ENCODE results near the gene TTC28.

The TTC28 gene

GRCh38 chr22:27997538-27997937, 682.1 kb downstream of the TTC28 start:
- Histone ChIP-seq H4K20me1 (ENCODE audit: insufficient read depth, low read length, poor library complexity, severe bottlenecking) (no peaks in the 10 kb centered on the region), H3F3A (ENCODE audit: low read depth) (no peaks in the 10 kb centered on the region), H3K9me2 (replicated peaks; ENCODE audit: low read depth, low read length) (no peaks in the 10 kb centered on the region), H3K36me3 (ENCODE audit: insufficient read depth, low read length) (peaks cover 92% of the 10 kb centered on the region), H3K4me2 (ENCODE audit: low read depth, low read length, poor library complexity, severe bottlenecking) (no peak overlapping the region), H3K4me1 (ENCODE audit: insufficient read depth, low read length, poor library complexity, severe bottlenecking) (no peaks in the 10 kb centered on the region), H2AFZ (ENCODE audit: low read length) (no peak overlapping the region), H3K4me3 (ENCODE audit: low read length, poor library complexity, severe bottlenecking) (no peak overlapping the region), H3K9ac (ENCODE audit: low read depth, low read length, poor library complexity, severe bottlenecking) (no peak overlapping the region), H3K9me3 (ENCODE audit: insufficient read depth, low read depth, low read length) (no peaks in the 10 kb centered on the region), H3K27me3 (ENCODE audit: insufficient read depth, low read length, poor library complexity, severe bottlenecking) (no peaks in the 10 kb centered on the region), H3K79me2 (ENCODE audit: insufficient read depth, low read length) (no peaks in the 10 kb centered on the region)
- TF ChIP-seq EZH2phosphoT487 (IDR thresholded peaks at IDR 0.05; ENCODE audit: borderline replicate concordance), result no peak
- TF ChIP-seq, protein P1, sequence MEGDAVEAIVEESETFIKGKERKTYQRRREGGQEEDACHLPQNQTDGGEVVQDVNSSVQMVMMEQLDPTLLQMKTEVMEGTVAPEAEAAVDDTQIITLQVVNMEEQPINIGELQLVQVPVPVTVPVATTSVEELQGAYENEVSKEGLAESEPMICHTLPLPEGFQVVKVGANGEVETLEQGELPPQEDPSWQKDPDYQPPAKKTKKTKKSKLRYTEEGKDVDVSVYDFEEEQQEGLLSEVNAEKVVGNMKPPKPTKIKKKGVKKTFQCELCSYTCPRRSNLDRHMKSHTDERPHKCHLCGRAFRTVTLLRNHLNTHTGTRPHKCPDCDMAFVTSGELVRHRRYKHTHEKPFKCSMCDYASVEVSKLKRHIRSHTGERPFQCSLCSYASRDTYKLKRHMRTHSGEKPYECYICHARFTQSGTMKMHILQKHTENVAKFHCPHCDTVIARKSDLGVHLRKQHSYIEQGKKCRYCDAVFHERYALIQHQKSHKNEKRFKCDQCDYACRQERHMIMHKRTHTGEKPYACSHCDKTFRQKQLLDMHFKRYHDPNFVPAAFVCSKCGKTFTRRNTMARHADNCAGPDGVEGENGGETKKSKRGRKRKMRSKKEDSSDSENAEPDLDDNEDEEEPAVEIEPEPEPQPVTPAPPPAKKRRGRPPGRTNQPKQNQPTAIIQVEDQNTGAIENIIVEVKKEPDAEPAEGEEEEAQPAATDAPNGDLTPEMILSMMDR (conservative IDR thresholded peaks at IDR 0.05; ENCODE audit: low read length), result no peak

GRCh38 chr22:27996981-27997380, 682.7 kb downstream of the TTC28 start:
- Histone ChIP-seq H3F3A (ENCODE audit: low read depth) (no peaks in the 10 kb centered on the region), H3K4me3 (ENCODE audit: low read length, poor library complexity, severe bottlenecking) (no peak overlapping the region), H2AFZ (ENCODE audit: low read length) (no peak overlapping the region), H3K36me3 (ENCODE audit: insufficient read depth, low read length) (peaks cover 93% of the 10 kb centered on the region), H4K20me1 (ENCODE audit: insufficient read depth, low read length, poor library complexity, severe bottlenecking) (no peaks in the 10 kb centered on the region), H3K9ac (ENCODE audit: low read depth, low read length, poor library complexity, severe bottlenecking) (no peak overlapping the region), H3K4me2 (ENCODE audit: low read depth, low read length, poor library complexity, severe bottlenecking) (no peak overlapping the region), H3K79me2 (ENCODE audit: insufficient read depth, low read length) (no peaks in the 10 kb centered on the region), H3K9me2 (replicated peaks; ENCODE audit: low read depth, low read length) (no peaks in the 10 kb centered on the region), H3K27me3 (ENCODE audit: insufficient read depth, low read length, poor library complexity, severe bottlenecking) (no peaks in the 10 kb centered on the region), H3K9me3 (ENCODE audit: insufficient read depth, low read depth, low read length) (no peaks in the 10 kb centered on the region), H3K4me1 (ENCODE audit: insufficient read depth, low read length, poor library complexity, severe bottlenecking) (no peaks in the 10 kb centered on the region)
- no peak for TF ChIP-seq EZH2phosphoT487 (IDR thresholded peaks at IDR 0.05; ENCODE audit: borderline replicate concordance)

- H3K36me3 ChIP-seq (ENCODE audit: insufficient read depth, low read length), result peaks cover 94% of the 10 kb centered on the region
These were observed 683.1 kb downstream of the TTC28 start for GRCh38 chr22:27996529-27996925.

More at GRCh38 chr22:27996529-27996925, 683.1 kb downstream of the TTC28 start:
- H3K4me1 ChIP-seq (ENCODE audit: insufficient read depth, low read length, poor library complexity, severe bottlenecking), result no peaks in the 10 kb centered on the region
- no peaks in the 10 kb centered on the region for H3K9me2 ChIP-seq (replicated peaks; ENCODE audit: low read depth, low read length)
- no peak overlapping the region for H3K4me2 ChIP-seq (ENCODE audit: low read depth, low read length, poor library complexity, severe bottlenecking)
- no peak overlapping the region for H3K4me3 ChIP-seq (ENCODE audit: low read length, poor library complexity, severe bottlenecking)
- no peak for TF ChIP-seq EZH2phosphoT487 (IDR thresholded peaks at IDR 0.05; ENCODE audit: borderline replicate concordance)
- TF ChIP-seq, protein P1 (conservative IDR thresholded peaks at IDR 0.05; ENCODE audit: low read length), result no peak
- no peak overlapping the region for H2AFZ ChIP-seq (ENCODE audit: low read length)
- H3K79me2 ChIP-seq (ENCODE audit: insufficient read depth, low read length), result no peaks in the 10 kb centered on the region
- no peaks in the 10 kb centered on the region for H3F3A ChIP-seq (ENCODE audit: low read depth)
- no peaks in the 10 kb centered on the region for H3K9me3 ChIP-seq (ENCODE audit: insufficient read depth, low read depth, low read length)
- H3K27me3 ChIP-seq (ENCODE audit: insufficient read depth, low read length, poor library complexity, severe bottlenecking), result no peaks in the 10 kb centered on the region
- no peaks in the 10 kb centered on the region for H4K20me1 ChIP-seq (ENCODE audit: insufficient read depth, low read length, poor library complexity, severe bottlenecking)
- no peak overlapping the region for H3K9ac ChIP-seq (ENCODE audit: low read depth, low read length, poor library complexity, severe bottlenecking)

All from Loucy (cell line).